G401.6 (cell line): Measurements from ENCODE around the gene ABCG8.

Source experiments
- FAIRE-seq: peaks from 2 replicates; lab custom pipeline; 2012; peaks lifted over from hg19 to GRCh38; lab: Jason Lieb, UNC

ABCG8 gene

DNA sequence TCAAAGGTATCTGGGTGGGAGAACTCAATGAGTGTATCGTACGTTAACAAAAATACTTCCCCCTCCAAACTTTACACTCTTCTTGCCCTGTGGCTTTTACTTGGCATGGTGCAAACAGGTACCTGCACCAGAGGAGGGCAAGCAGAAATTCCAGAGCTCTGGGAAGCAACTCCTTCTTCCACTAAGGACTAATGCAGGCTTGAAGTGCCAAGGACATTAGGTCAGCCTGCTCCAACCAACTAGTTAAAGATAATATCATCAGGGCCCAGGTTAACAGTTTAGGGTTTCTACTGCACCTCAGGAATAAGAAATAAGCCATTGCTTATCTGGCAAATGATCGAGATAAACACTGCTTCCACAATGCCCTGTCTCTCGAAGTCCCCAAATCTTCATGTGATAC lies 86.7 kb downstream of the ABCG8 start:
- no peak for FAIRE-seq

DNA sequence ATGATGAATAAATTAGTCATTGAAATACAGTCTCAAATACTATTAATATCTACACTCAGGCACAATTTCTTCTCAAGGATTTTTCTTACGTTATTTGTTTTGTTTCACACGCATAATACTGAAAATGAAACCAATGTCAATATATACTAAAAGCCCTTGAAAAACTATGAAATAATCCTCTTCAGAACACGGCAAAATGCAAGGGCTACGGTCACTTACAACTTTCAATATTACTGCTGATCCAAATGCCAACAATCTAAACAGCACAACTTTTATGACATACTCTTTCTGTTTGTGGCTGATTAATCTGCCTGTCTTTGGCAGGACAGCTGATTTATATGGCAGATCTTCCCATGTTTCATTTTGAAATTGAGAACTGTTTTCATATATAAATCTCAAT lies 88.7 kb downstream of the ABCG8 start:
- FAIRE-seq, result no peak

DNA sequence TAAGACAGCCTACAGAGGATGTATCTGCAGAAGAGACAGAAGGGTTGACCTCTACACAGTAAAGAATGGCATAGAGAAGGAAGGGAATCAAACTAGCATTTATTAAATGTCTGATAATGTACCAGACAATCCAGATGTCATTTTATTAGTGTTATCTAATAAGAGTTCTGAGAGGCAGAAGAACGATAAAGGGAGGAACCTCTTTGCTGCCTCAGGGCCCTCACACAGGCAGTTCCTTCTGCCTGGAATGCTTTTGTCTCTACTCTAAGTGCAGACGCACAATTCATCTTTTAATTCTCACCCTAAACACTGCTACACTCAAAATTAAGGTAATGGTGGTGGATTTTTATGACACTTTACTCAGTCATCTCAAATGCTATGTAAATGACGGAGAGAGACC lies 92.5 kb downstream of the ABCG8 start:
- FAIRE-seq, result no peak
